Measurements from ENCODE around the gene KAT6B.

DNA sequence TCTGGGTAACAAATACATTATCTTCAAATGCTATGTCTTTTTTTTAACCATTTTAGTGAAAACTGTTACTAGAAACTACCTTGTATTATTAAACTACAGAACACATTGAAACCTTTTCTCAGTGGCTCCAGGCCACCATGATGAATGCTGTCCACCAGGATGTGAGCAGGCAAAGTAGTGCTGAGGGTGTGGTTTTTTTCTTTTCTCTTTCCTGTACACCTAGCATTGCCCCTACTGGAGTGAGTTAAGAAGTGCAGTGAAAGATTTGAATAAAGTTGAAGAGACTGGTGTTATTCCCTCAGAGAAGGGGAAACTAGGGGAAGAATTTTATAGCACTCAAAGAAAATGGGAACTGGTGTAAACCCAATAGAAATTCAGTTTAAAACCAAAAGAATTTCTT, 165.0 kb downstream of the KAT6B start:
- TF ChIP-seq POLR2AphosphoS5 (IDR thresholded peaks at IDR 0.05) = no peak
- TF ChIP-seq, protein P1, sequence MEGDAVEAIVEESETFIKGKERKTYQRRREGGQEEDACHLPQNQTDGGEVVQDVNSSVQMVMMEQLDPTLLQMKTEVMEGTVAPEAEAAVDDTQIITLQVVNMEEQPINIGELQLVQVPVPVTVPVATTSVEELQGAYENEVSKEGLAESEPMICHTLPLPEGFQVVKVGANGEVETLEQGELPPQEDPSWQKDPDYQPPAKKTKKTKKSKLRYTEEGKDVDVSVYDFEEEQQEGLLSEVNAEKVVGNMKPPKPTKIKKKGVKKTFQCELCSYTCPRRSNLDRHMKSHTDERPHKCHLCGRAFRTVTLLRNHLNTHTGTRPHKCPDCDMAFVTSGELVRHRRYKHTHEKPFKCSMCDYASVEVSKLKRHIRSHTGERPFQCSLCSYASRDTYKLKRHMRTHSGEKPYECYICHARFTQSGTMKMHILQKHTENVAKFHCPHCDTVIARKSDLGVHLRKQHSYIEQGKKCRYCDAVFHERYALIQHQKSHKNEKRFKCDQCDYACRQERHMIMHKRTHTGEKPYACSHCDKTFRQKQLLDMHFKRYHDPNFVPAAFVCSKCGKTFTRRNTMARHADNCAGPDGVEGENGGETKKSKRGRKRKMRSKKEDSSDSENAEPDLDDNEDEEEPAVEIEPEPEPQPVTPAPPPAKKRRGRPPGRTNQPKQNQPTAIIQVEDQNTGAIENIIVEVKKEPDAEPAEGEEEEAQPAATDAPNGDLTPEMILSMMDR (IDR thresholded peaks at IDR 0.05) = peak in 1 of 2 donors; percentile 36
